PFSK-1 (cell line): ENCODE data around the gene ABCA10.
A peak's percentile ranks its signal among the peaks of the same experiment; 100 is the strongest.

Experiments
- FOXP2 ChIP-seq: optimal IDR thresholded peaks from 2 replicates; pipeline ENCODE3; 2011; ENCODE audit warnings: borderline replicate concordance, control low read depth, inconsistent platforms; ENCODE audit not compliant: insufficient read depth; ENCODE audit errors: extremely low read length, extremely low read depth
- POLR2AphosphoS5 ChIP-seq: IDR thresholded peaks from 2 replicates; pipeline ENCODE4 v1.6.1; 2012; ENCODE audit warnings: low read depth, mild to moderate bottlenecking, control low read depth, low read length, moderate library complexity
- REST ChIP-seq, 2 experiments: IDR thresholded peaks; 2 replicates each; pipeline versions ENCODE4 v1.6.1 to v1.8.0; 2011 to 2012; ENCODE audit warnings: low read depth in 2 of 2, low read length in 2 of 2, control low read depth in 1 of 2, inconsistent platforms in 1 of 2, mild to moderate bottlenecking in 1 of 2, moderate library complexity in 1 of 2; ENCODE audit not compliant: insufficient read depth in 1 of 2
- SIN3A ChIP-seq: IDR thresholded peaks from 2 replicates; pipeline ENCODE4 v1.6.1; 2012; ENCODE audit warnings: mild to moderate bottlenecking, low read length, moderate library complexity, borderline replicate concordance; ENCODE audit not compliant: insufficient read depth
- TAF1 ChIP-seq: IDR thresholded peaks from 2 replicates; pipeline ENCODE4 v1.6.1; 2012; ENCODE audit warnings: low read length, control low read depth, borderline replicate concordance; ENCODE audit not compliant: insufficient read depth

ABCA10 gene

GRCh38 chr17:69175625-69176456, 52.8 kb downstream of the ABCA10 start:
- TF ChIP-seq SIN3A (peak; percentile 59; the same call in 1 of the 2 replicates), REST (IDR thresholded peaks at IDR 0.05; ENCODE audit: insufficient read depth in 1 of 2, low read depth in 2 of 2, low read length in 2 of 2) (0 out of 4 replicates have a peak, but pooled peaks of 1 of the 2 experiments have one; percentile 54), POLR2AphosphoS5 (no peak), TAF1 (no peak)

- TF ChIP-seq POLR2AphosphoS5 (no peak), REST (IDR thresholded peaks at IDR 0.05; ENCODE audit: insufficient read depth in 1 of 2, low read depth in 2 of 2, low read length in 2 of 2) (no peak), FOXP2 (no peak)
Measured at GRCh38 chr17:69175262-69175624, 53.4 kb downstream of the ABCA10 start.

- TF ChIP-seq FOXP2 (no peak), TAF1 (no peak), REST (IDR thresholded peaks at IDR 0.05; ENCODE audit: insufficient read depth in 1 of 2, low read depth in 2 of 2, low read length in 2 of 2) (no peak), POLR2AphosphoS5 (no peak), SIN3A (no peak)
Measured at GRCh38 chr17:69173118-69173517, 55.5 kb downstream of the ABCA10 start.

- no peak for TF ChIP-seq REST (IDR thresholded peaks at IDR 0.05; ENCODE audit: insufficient read depth in 1 of 2, low read depth in 2 of 2, low read length in 2 of 2)
- TF ChIP-seq FOXP2 = no peak
- no peak for TF ChIP-seq SIN3A
- TF ChIP-seq POLR2AphosphoS5 = no peak
- no peak for TF ChIP-seq TAF1
Measured at GRCh38 chr17:69170377-69170776, 58.2 kb downstream of the ABCA10 start.
